HEK293T (cell line): ENCODE results near the gene IL17REL.

Experiments used
- CTCF ChIA-PET: fragments of 350-600 bp; formaldehyde crosslinking; extraction: SDS; loops from one replicate; lab custom pipeline; 2021; ENCODE audit warnings: antibody characterized with exemption, inconsistent platforms; lab: Yijun Ruan, JAX
- POLR2A ChIA-PET: fragments of 350-600 bp; formaldehyde crosslinking; extraction: SDS; loops from one replicate; lab custom pipeline; 2020; ENCODE audit warnings: antibody characterized with exemption, inconsistent platforms; lab: Yijun Ruan, JAX
- DNase-seq: peaks from one replicate; pipeline ENCODE4 v3.0.0; 2012; ENCODE audit warnings: mixed read lengths; ENCODE audit errors: extremely low spot score
- ARNT ChIP-seq: fragments of 450-650 bp; IDR thresholded peaks from 2 replicates; pipeline ENCODE4 v1.6.1; 2017; ENCODE audit warnings: mild to moderate bottlenecking
- BHLHE40 ChIP-seq: fragments of 450-650 bp; IDR thresholded peaks from 2 replicates; pipeline ENCODE4 v1.6.1; 2016; ENCODE audit warnings: mild to moderate bottlenecking, moderate library complexity, borderline replicate concordance
- CTBP1 ChIP-seq: fragments of 450-650 bp; IDR thresholded peaks from 2 replicates; pipeline ENCODE4 v1.6.1; 2016; ENCODE audit warnings: borderline replicate concordance
- ELF4 ChIP-seq: fragments of 450-650 bp; IDR thresholded peaks from 2 replicates; pipeline ENCODE4 v1.6.1; 2017; ENCODE audit warnings: antibody characterized with exemption
- FOXA1 ChIP-seq: fragments of 450-650 bp; IDR thresholded peaks from 2 replicates; pipeline ENCODE4 v1.6.1; 2016; ENCODE audit warnings: mild to moderate bottlenecking
- FOXK2 ChIP-seq: fragments of 450-650 bp; IDR thresholded peaks from 2 replicates; pipeline ENCODE4 v1.6.1; 2016; ENCODE audit warnings: mild to moderate bottlenecking
- FOXM1 ChIP-seq: fragments of 450-650 bp; IDR thresholded peaks from 2 replicates; pipeline ENCODE4 v1.6.1; 2017; ENCODE audit warnings: mild to moderate bottlenecking, borderline replicate concordance
- HDGF ChIP-seq: fragments of 450-650 bp; IDR thresholded peaks from 2 replicates; pipeline ENCODE4 v1.6.1; 2017; ENCODE audit warnings: antibody characterized with exemption, borderline replicate concordance
- L3MBTL2 ChIP-seq: fragments of 450-650 bp; conservative IDR thresholded peaks from 2 replicates; pipeline ENCODE4 v1.6.1; 2016; ENCODE audit warnings: mild to moderate bottlenecking
- LEF1 ChIP-seq: fragments of 450-650 bp; IDR thresholded peaks from 2 replicates; pipeline ENCODE4 v1.6.1; 2017; ENCODE audit warnings: mild to moderate bottlenecking, borderline replicate concordance
- NFRKB ChIP-seq: fragments of 450-650 bp; IDR thresholded peaks from 2 replicates; pipeline ENCODE4 v1.6.1; 2016; ENCODE audit warnings: mild to moderate bottlenecking, moderate library complexity
- PKNOX1 ChIP-seq: fragments of 450-650 bp; IDR thresholded peaks from 2 replicates; pipeline ENCODE4 v1.6.1; 2016
- SP1 ChIP-seq: fragments of 450-650 bp; IDR thresholded peaks from 2 replicates; pipeline ENCODE4 v1.6.1; 2017
- SUZ12 ChIP-seq: fragments of 450-650 bp; IDR thresholded peaks from 2 replicates; pipeline ENCODE4 v1.6.1; 2016; ENCODE audit warnings: mild to moderate bottlenecking
- TARDBP ChIP-seq: fragments of 450-650 bp; IDR thresholded peaks from 2 replicates; pipeline ENCODE4 v1.6.1; 2016
- ZNF384 ChIP-seq: fragments of 450-650 bp; IDR thresholded peaks from 2 replicates; pipeline ENCODE4 v1.6.1; 2016

Gene IL17REL

GRCh38 chr22:50046481-50047245 is 34.1 kb upstream of the IL17REL start:
- POLR2A ChIA-PET = no interaction called here
- CTCF ChIA-PET = no interaction called here
- DNase-seq = no peak
- TF ChIP-seq FOXM1 (no peak), PKNOX1 (no peak), TARDBP (no peak), BHLHE40 (no peak), SP1 (no peak), FOXK2 (no peak), HDGF (no peak), L3MBTL2 (no peak), CTBP1 (no peak), LEF1 (no peak), SUZ12 (no peak), FOXA1 (no peak), ARNT (no peak), ZNF384 (no peak), NFRKB (no peak), ELF4 (no peak)

DNA sequence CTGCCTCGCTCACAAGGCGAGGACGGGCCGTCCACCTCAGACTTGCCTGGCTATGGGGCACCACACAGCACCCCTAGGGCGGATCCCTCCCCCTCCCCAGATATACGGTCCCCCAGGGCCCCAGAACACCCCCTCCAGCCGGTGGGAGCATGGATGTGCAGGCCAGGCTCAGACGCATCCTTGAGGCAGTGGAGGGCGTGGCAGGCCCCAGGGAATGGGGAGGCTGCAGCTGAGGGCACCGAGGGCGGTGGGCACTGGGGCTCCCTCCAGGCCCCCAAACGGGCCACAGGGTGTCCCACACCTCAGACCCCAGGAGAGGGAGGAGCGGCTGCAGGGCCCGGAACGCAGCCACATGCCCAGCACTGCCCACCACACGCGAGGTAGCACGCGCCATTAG is 33.5 kb upstream of the IL17REL start:
- TF ChIP-seq NFRKB = no peak
- TF ChIP-seq ARNT = no peak
- TF ChIP-seq SUZ12 = no peak
- no peak for TF ChIP-seq SP1
- ChIA-PET CTCF (no interaction called here), POLR2A (no interaction called here)
- DNase-seq = no peak

DNA sequence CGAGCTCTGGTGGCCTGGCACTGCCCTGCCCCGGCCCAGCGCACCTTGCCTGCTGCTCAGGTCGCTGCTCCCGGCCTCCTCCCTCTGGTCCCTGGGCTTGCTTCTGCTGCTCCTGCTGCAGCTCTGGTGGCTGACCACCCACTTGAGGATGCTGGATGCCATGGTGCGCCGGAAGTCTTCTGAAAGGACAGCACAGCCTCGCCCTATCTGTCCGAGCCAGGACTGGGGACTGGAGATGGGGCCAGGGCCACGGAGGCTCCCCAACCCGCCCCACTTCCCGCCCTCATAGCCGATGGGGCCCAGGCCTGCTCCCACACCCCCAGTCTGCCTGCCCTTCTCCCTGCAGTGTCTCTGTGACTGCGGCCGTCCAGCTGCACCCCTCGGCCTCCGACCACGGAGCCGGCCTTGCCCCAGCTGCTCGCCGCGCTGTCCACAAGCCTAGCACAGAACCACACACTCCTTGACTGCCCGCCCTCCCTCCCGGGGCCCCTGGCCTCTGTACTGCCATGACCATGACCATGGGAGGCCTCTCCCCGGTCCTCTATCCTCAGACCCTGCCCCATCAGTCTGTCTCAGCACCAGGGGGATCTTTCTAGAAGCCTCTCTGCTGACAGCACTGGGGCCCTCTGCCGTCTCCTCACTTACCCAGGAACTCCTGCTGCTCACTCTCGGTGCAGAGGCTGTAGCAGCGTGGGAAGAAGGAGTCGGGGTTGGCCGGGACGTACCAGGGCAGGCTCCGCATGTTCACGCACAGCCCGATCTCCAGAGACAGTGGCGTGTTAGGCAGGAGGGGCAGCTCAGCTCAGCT is 32.9 kb upstream of the IL17REL start:
- POLR2A ChIA-PET = no interaction called here
- CTCF ChIA-PET = no interaction called here
- TF ChIP-seq FOXM1 (no peak), ZNF384 (no peak), BHLHE40 (no peak), NFRKB (no peak), SP1 (no peak), ARNT (no peak), CTBP1 (no peak), PKNOX1 (no peak), HDGF (no peak), LEF1 (no peak), FOXK2 (no peak), FOXA1 (no peak), L3MBTL2 (no peak), TARDBP (no peak)

DNA sequence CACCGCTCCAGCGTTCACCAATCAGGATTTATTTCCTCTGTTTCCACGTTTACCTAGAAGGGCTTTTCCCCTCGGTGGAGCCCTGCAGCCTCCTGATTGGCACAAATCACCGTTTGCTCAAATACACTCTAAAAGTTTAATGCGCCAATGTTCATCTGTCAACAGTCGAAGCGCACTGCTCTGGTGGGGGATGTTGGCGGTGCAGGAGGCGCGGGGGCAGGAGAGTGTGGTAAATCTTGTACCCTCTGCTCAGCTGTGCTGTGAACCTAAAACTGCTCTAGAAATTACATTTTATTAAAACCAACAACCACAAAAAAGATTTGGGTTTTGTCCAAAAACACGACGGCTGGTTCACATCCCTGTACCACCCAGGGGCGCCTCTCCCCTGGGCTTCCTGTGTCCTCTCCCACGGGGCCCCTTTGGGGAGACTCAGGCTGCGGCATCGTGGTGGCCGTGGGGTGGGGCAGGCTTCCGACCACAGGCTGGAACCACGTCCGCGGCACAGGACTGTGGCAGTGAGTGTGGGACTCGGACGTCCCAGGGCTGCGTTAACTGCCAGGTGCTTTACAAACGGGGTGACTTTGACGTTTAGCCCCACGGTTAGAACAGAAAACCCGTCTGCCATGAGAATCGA is 32.0 kb upstream of the IL17REL start:
- TF ChIP-seq NFRKB (no peak), L3MBTL2 (no peak), ELF4 (no peak), HDGF (no peak), FOXK2 (no peak), PKNOX1 (no peak), TARDBP (no peak), CTBP1 (no peak), FOXM1 (no peak), LEF1 (no peak), ARNT (no peak), SUZ12 (no peak), ZNF384 (no peak), BHLHE40 (no peak), FOXA1 (no peak), SP1 (no peak)
- CTCF ChIA-PET = no interaction called here
- no peak for DNase-seq
- POLR2A ChIA-PET = no interaction called here

More for the DNA sequence above, 32.9 kb upstream of the IL17REL start:
- DNase-seq = no peak

DNA sequence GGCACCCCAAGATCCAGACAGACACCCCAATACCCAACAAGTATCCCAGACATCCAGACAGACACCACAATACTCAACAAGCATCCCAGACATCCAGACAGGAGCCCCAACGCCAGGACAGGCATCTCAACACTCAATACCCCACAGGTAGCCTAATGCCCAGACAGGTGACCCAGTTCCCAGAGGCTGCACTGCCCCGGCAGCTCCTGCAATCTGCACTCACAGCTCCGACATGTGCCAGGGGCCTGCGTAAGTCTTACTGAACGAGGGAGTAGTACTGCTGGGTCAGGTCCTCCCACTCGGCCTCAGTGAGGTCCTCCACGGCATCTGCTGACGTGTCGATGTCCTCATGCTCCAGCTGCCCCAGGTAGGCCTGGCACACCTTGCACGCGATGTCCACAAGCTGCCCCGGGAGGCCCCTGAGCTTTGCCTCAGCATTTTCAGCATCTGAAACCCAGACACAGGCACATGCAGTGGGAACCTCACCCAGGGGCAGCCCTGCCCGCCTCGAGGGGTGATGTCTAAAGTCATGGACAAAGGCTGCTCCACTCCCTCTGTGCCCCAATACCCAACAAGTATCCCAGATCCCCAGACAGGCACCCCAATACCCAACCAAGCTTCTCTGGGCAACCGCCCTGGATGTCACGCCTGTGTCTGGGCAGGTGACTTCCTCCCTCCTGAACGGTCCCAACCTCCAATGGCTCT is 28.9 kb upstream of the IL17REL start:
- POLR2A ChIA-PET = no interaction called here

More for the DNA sequence above, 28.9 kb upstream of the IL17REL start:
- CTCF ChIA-PET = no interaction called here
- DNase-seq = no peak
- TF ChIP-seq PKNOX1 = no peak
